Tibial artery (tissue), 4 donors: Measurements from ENCODE around the gene LEKR1.

Source experiments
- DNase-seq, 2 donors: peaks; one replicate each; pipeline ENCODE4 v3.0.0-alpha.2; 2019
- H3K27ac ChIP-seq, 2 donors: fragments of 200-600 bp; sonication (generic) in 1 of 2; 1 replicate in 1 of 2; 2 replicates in 1 of 2; pipeline ENCODE4 v1.5.1; 2018 to 2019; ENCODE audit warnings: mild to moderate bottlenecking in 1 of 2
- H3K27me3 ChIP-seq, 2 donors: fragments of 200-600 bp; sonication (generic) in 1 of 2; one replicate each; pipeline versions ENCODE4 v1.5.1 to v1.6.0; 2016 to 2019
- H3K36me3 ChIP-seq, 3 donors: fragments of 200-600 bp; sonication (generic) in 2 of 3; one replicate each; pipeline ENCODE4 v1.5.1; 2016 to 2019; ENCODE audit warnings: mild to moderate bottlenecking in 2 of 3
- H3K4me1 ChIP-seq, 4 donors: fragments of 200-600 bp; sonication (generic) in 2 of 4; 1 replicate in 3 of 4; 2 replicates in 1 of 4; pipeline ENCODE4 v1.5.1; 2016 to 2019
- H3K4me3 ChIP-seq, 2 donors: fragments of 200-600 bp; sonication (generic) in 1 of 2; 1 replicate in 1 of 2; 2 replicates in 1 of 2; pipeline ENCODE4 v1.5.1; 2018 to 2019; ENCODE audit warnings: mild to moderate bottlenecking in 2 of 2
- H3K9me3 ChIP-seq, 3 donors: fragments of 200-600 bp; sonication (generic) in 1 of 3; one replicate each; pipeline ENCODE4 v1.5.1; 2016 to 2019
- intact Hi-C: fragments of 100-400 bp; cut with DNase I; formaldehyde crosslinking; loops from one replicate; pipeline ENCODE4 v1.15.0; 2023; ENCODE audit warnings: low total_unique reads
- TF ChIP-seq, protein P1 (sequence below), 2 experiments: fragments of 200-600 bp in 1 of 2; fragments of 450-650 bp in 1 of 2; IDR thresholded peaks; one replicate each; pipeline ENCODE4 v1.5.1; 2017 to 2019; ENCODE audit warnings: antibody characterized with exemption in 2 of 2, mild to moderate bottlenecking in 1 of 2, moderate library complexity in 1 of 2

The LEKR1 gene

GRCh38 chr3:157074490-157074889 is 248.3 kb downstream of the LEKR1 start:
- no peak for DNase-seq
- Histone ChIP-seq H3K27me3 (no peaks in the 10 kb centered on the region), H3K36me3 (no peaks in the 10 kb centered on the region), H3K27ac (peak overlapping the region in 1 of 2 donors; percentile 29), H3K9me3 (no peaks in the 10 kb centered on the region), H3K4me3 (no peak overlapping the region), H3K4me1 (peaks cover 4 to 41% (median 37%) of the 10 kb centered on the region in 4 donors)
- TF ChIP-seq, protein P1, sequence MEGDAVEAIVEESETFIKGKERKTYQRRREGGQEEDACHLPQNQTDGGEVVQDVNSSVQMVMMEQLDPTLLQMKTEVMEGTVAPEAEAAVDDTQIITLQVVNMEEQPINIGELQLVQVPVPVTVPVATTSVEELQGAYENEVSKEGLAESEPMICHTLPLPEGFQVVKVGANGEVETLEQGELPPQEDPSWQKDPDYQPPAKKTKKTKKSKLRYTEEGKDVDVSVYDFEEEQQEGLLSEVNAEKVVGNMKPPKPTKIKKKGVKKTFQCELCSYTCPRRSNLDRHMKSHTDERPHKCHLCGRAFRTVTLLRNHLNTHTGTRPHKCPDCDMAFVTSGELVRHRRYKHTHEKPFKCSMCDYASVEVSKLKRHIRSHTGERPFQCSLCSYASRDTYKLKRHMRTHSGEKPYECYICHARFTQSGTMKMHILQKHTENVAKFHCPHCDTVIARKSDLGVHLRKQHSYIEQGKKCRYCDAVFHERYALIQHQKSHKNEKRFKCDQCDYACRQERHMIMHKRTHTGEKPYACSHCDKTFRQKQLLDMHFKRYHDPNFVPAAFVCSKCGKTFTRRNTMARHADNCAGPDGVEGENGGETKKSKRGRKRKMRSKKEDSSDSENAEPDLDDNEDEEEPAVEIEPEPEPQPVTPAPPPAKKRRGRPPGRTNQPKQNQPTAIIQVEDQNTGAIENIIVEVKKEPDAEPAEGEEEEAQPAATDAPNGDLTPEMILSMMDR (IDR thresholded peaks at IDR 0.05) = no peak
- intact Hi-C loops = loop anchor here (10.0 kb wide), 1 partner anchor 1070 kb away; no protein-coding TSS in a partner anchor

GRCh38 chr3:157074981-157075380 is 248.8 kb downstream of the LEKR1 start:
- no peak for DNase-seq
- TF ChIP-seq, protein P1 (IDR thresholded peaks at IDR 0.05) = no peak
- intact Hi-C loops = loop anchor here (10.0 kb wide), 1 partner anchor 1070 kb away; no protein-coding TSS in a partner anchor
- H3K9me3 ChIP-seq = no peaks in the 10 kb centered on the region
- no peaks in the 10 kb centered on the region for H3K36me3 ChIP-seq
- peak overlapping the region in 1 of 2 donors; percentile 29 for H3K27ac ChIP-seq
- H3K4me1 ChIP-seq = peaks cover 4 to 40% (median 35%) of the 10 kb centered on the region in 4 donors
- H3K4me3 ChIP-seq = no peak overlapping the region
- H3K27me3 ChIP-seq = no peaks in the 10 kb centered on the region

- Histone ChIP-seq H3K27me3 (no peaks in the 10 kb centered on the region), H3K36me3 (no peaks in the 10 kb centered on the region), H3K9me3 (no peaks in the 10 kb centered on the region), H3K27ac (peak overlapping the region; percentile 66 to 70), H3K4me1 (peaks cover under 1 to 35% (median 26%) of the 10 kb centered on the region in 4 donors), H3K4me3 (no peak overlapping the region)
- intact Hi-C loops = loop anchor here (10.0 kb wide), 1 partner anchor 1071 kb away; no protein-coding TSS in a partner anchor
- TF ChIP-seq, protein P1 (IDR thresholded peaks at IDR 0.05) = no peak
- DNase-seq = no peak
These were observed 249.7 kb downstream of the LEKR1 start for GRCh38 chr3:157075693-157076420.

DNA sequence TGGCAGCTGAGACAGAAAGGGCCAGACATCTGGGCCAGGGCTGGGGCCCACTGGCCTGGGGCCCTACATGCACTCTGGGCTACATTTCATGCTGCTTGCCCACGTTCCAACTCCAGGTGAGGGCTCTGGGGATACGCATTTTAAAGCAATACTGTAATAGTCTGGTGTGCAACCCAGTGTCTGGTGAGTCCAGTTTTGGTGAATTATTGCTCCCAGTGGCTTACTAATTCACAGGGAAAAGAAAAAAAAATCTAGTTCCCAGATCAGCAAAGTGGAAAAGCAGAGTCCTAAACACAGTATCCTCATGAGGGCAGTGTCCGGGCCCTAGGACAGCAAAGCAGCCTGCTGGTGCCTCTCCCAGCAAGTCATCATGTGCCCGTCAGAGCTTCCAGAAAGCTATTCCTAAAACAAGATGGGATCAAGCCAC is 251.4 kb downstream of the LEKR1 start:
- H3K36me3 ChIP-seq = no peaks in the 10 kb centered on the region
- peak overlapping the region; percentile 68 to 70 for H3K27ac ChIP-seq
- peak; percentile 62 to 82 for DNase-seq
- H3K27me3 ChIP-seq = no peaks in the 10 kb centered on the region
- intact Hi-C loops = loop anchor here (10.0 kb wide), 1 partner anchor 1073 kb away; no protein-coding TSS in a partner anchor
- H3K9me3 ChIP-seq = no peaks in the 10 kb centered on the region
- peaks cover 0 to 39% (median 31%) of the 10 kb centered on the region in 4 donors for H3K4me1 ChIP-seq
- H3K4me3 ChIP-seq = peak overlapping the region in 1 of 2 donors; percentile 3
- TF ChIP-seq, protein P1 (IDR thresholded peaks at IDR 0.05) = peak in 1 of 2 experiments; percentile 38

DNA sequence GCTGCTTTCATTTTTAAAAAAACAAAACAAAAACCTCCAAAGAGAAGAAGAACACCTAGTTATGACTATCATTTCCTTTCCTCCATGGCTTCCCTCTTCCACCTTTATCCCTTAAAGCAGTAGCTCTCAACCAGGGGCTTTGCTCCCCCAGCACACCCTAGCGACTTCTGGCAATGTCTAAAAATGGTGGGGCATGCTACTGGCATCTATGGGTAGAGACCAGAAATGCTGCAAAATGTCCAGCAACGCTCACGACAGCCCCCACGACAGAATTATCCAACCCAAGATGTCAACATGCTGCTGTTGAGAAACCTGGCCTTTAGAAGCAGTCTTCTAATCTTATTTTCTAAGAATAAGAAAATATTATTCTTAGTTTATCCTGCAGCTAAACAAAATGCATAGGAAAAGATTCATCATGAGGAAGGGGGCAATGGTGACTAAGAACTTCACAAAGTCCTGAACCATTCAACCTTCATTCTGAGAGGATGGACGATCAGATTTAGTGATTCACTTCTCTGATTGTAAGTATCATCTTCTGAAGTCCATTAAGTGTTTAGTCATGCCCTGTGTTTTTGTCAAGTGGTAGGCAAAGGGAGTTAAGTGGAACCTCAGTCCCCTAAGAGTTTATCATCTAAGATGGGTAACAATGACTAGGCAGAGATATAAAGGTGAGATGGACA is 252.1 kb downstream of the LEKR1 start:
- peak overlapping the region in 1 of 2 donors; percentile 17 for H3K4me3 ChIP-seq
- H3K4me1 ChIP-seq = peaks cover 0 to 39% (median 31%) of the 10 kb centered on the region in 4 donors
- no peak for DNase-seq
- H3K27me3 ChIP-seq = no peaks in the 10 kb centered on the region
- peak overlapping the region; percentile 68 to 70 for H3K27ac ChIP-seq
- H3K36me3 ChIP-seq = no peaks in the 10 kb centered on the region
- TF ChIP-seq, protein P1 (IDR thresholded peaks at IDR 0.05) = no peak
- intact Hi-C loops = loop anchor here (10.0 kb wide), 1 partner anchor 1073 kb away; no protein-coding TSS in a partner anchor
- H3K9me3 ChIP-seq = no peaks in the 10 kb centered on the region
